PC-9 (cell line): ENCODE results near the gene ATE1.

Source experiments
- CTCF ChIP-seq: fragments of 200-600 bp; sonication (generic); conservative IDR thresholded peaks from 2 replicates; pipeline ENCODE4 v1.6.1; 2017; ENCODE audit warnings: mixed run types, antibody characterized with exemption, mild to moderate bottlenecking, moderate library complexity
- EZH2 ChIP-seq: fragments of 200-600 bp; sonication (generic); IDR thresholded peaks from 2 replicates; pipeline ENCODE4 v1.8.0; 2017; ENCODE audit warnings: antibody characterized with exemption, low read depth

GRCh38 chr10:121823993-121824463 lies 103.8 kb downstream of the ATE1 start:
- peak; percentile 72 for TF ChIP-seq CTCF
- no peak for TF ChIP-seq EZH2
